ENCODE measurements around the gene SLIT2.

SLIT2 gene

GRCh38 chr4:20251031-20251795 is 492 bp upstream of the SLIT2 start:
- no CpG with 5 or more reads among the region's 35 CpGs for WGBS (ENCODE audit: extremely low coverage, insufficient coverage, insufficient read length)
- Histone ChIP-seq H3K27ac (ENCODE audit: low read depth, low read length) (no peak overlapping the region), H3K27me3 (ENCODE audit: insufficient read depth, low read length) (peaks cover 26% of the 10 kb centered on the region), H4K8ac (ENCODE audit: low read depth, low read length) (no peak overlapping the region), H3K23ac (ENCODE audit: low read length) (no peak overlapping the region), H3K4ac (ENCODE audit: low read depth, low read length) (no peak overlapping the region), H3K9ac (ENCODE audit: low read length) (peak overlapping the region; percentile 82), H2AFZ (ENCODE audit: insufficient read depth, low read length, poor library complexity) (peak overlapping the region; percentile 61), H3K4me2 (ENCODE audit: low read length) (peak overlapping the region; percentile 87), H3K4me3 (ENCODE audit: low read depth, low read length) (peak overlapping the region; percentile 84), H3K36me3 (ENCODE audit: control insufficient read depth in 1 of 2, insufficient read depth in 2 of 2, low read length in 2 of 2) (no peaks in the 10 kb centered on the region), H4K91ac (ENCODE audit: low read depth, low read length) (no peak overlapping the region), H2AK5ac (ENCODE audit: low read length) (no peak overlapping the region), H4K12ac (ENCODE audit: low read depth, low read length) (no peak overlapping the region), H3K9me3 (ENCODE audit: insufficient read depth, low read depth, low read length) (peaks cover 2% of the 10 kb centered on the region), H2BK120ac (ENCODE audit: insufficient read depth, low read length, poor library complexity) (no peak overlapping the region), H3K14ac (ENCODE audit: low read length) (no peak overlapping the region), H2BK12ac (ENCODE audit: low read length) (no peak overlapping the region), H2BK5ac (ENCODE audit: low read depth, low read length, poor library complexity) (no peak overlapping the region), H3K4me1 (ENCODE audit: control insufficient read depth in 1 of 2, insufficient read depth in 2 of 2, low read length in 2 of 2) (peaks cover 23 to 29% of the 10 kb centered on the region in 2 experiments), H3K18ac (ENCODE audit: low read length) (no peak overlapping the region), H3K79me2 (ENCODE audit: control insufficient read depth, insufficient read depth, low read length, poor library complexity) (no peaks in the 10 kb centered on the region), H3K79me1 (ENCODE audit: low read length) (peaks cover 4% of the 10 kb centered on the region)
- no peak for DNase-seq

- Histone ChIP-seq H3K27me3 (ENCODE audit: insufficient read depth, low read length) (peaks cover 26% of the 10 kb centered on the region), H2BK5ac (ENCODE audit: low read depth, low read length, poor library complexity) (no peak overlapping the region), H3K79me1 (ENCODE audit: low read length) (peaks cover 4% of the 10 kb centered on the region)
Observed at GRCh38 chr4:20252656-20253282, 1.1 kb downstream of the SLIT2 start.

GRCh38 chr4:20253283-20253734 is 1.6 kb downstream of the SLIT2 start:
- H3K79me2 ChIP-seq (ENCODE audit: control insufficient read depth, insufficient read depth, low read length, poor library complexity): no peaks in the 10 kb centered on the region
- H2BK120ac ChIP-seq (ENCODE audit: insufficient read depth, low read length, poor library complexity): no peak overlapping the region
- H3K14ac ChIP-seq (ENCODE audit: low read length): no peak overlapping the region
- H3K27ac ChIP-seq (ENCODE audit: low read depth, low read length): no peak overlapping the region
- H3K23ac ChIP-seq (ENCODE audit: low read length): no peak overlapping the region
- no peak overlapping the region for H3K18ac ChIP-seq (ENCODE audit: low read length)
- DNase-seq: no peak
- no peak overlapping the region for H3K4ac ChIP-seq (ENCODE audit: low read depth, low read length)
- H2BK12ac ChIP-seq (ENCODE audit: low read length): no peak overlapping the region
- peak overlapping the region; percentile 98 for H3K4me2 ChIP-seq (ENCODE audit: low read length)
- no peak overlapping the region for H4K91ac ChIP-seq (ENCODE audit: low read depth, low read length)
- H3K4me1 ChIP-seq (ENCODE audit: control insufficient read depth in 1 of 2, insufficient read depth in 2 of 2, low read length in 2 of 2): peaks cover 23 to 29% of the 10 kb centered on the region in 2 experiments
- H3K9ac ChIP-seq (ENCODE audit: low read length): no peak overlapping the region
- H2AK5ac ChIP-seq (ENCODE audit: low read length): no peak overlapping the region
- peaks cover 2% of the 10 kb centered on the region for H3K9me3 ChIP-seq (ENCODE audit: insufficient read depth, low read depth, low read length)
- peaks cover 26% of the 10 kb centered on the region for H3K27me3 ChIP-seq (ENCODE audit: insufficient read depth, low read length)
- no peak overlapping the region for H2BK5ac ChIP-seq (ENCODE audit: low read depth, low read length, poor library complexity)
- no peak overlapping the region for H4K12ac ChIP-seq (ENCODE audit: low read depth, low read length)
- WGBS (ENCODE audit: extremely low coverage, insufficient coverage, insufficient read length): no CpG with 5 or more reads among the region's 21 CpGs
- H3K79me1 ChIP-seq (ENCODE audit: low read length): peaks cover 4% of the 10 kb centered on the region
- peak overlapping the region; percentile 76 for H3K4me3 ChIP-seq (ENCODE audit: low read depth, low read length)
- no peak overlapping the region for H2AFZ ChIP-seq (ENCODE audit: insufficient read depth, low read length, poor library complexity)
- H3K36me3 ChIP-seq (ENCODE audit: control insufficient read depth in 1 of 2, insufficient read depth in 2 of 2, low read length in 2 of 2): no peaks in the 10 kb centered on the region
- no peak overlapping the region for H4K8ac ChIP-seq (ENCODE audit: low read depth, low read length)

More at GRCh38 chr4:20252656-20253282, 1.1 kb downstream of the SLIT2 start:
- Histone ChIP-seq H3K4ac (ENCODE audit: low read depth, low read length) (no peak overlapping the region), H3K4me3 (ENCODE audit: low read depth, low read length) (peak overlapping the region; percentile 76), H3K18ac (ENCODE audit: low read length) (no peak overlapping the region), H2AK5ac (ENCODE audit: low read length) (no peak overlapping the region), H2AFZ (ENCODE audit: insufficient read depth, low read length, poor library complexity) (no peak overlapping the region), H3K79me2 (ENCODE audit: control insufficient read depth, insufficient read depth, low read length, poor library complexity) (no peaks in the 10 kb centered on the region), H4K91ac (ENCODE audit: low read depth, low read length) (no peak overlapping the region), H2BK120ac (ENCODE audit: insufficient read depth, low read length, poor library complexity) (no peak overlapping the region), H3K9ac (ENCODE audit: low read length) (no peak overlapping the region), H4K8ac (ENCODE audit: low read depth, low read length) (no peak overlapping the region), H3K27ac (ENCODE audit: low read depth, low read length) (no peak overlapping the region), H4K12ac (ENCODE audit: low read depth, low read length) (no peak overlapping the region), H3K4me2 (ENCODE audit: low read length) (peak overlapping the region; percentile 98), H3K4me1 (ENCODE audit: control insufficient read depth in 1 of 2, insufficient read depth in 2 of 2, low read length in 2 of 2) (peaks cover 23 to 29% of the 10 kb centered on the region in 2 experiments), H3K36me3 (ENCODE audit: control insufficient read depth in 1 of 2, insufficient read depth in 2 of 2, low read length in 2 of 2) (no peaks in the 10 kb centered on the region), H3K9me3 (ENCODE audit: insufficient read depth, low read depth, low read length) (peaks cover 2% of the 10 kb centered on the region), H3K14ac (ENCODE audit: low read length) (no peak overlapping the region), H2BK12ac (ENCODE audit: low read length) (no peak overlapping the region), H3K23ac (ENCODE audit: low read length) (no peak overlapping the region)
- no peak for DNase-seq
- WGBS (ENCODE audit: extremely low coverage, insufficient coverage, insufficient read length): no CpG with 5 or more reads among the region's 55 CpGs

GRCh38 chr4:20253735-20254409 is 2.2 kb downstream of the SLIT2 start:
- no peak overlapping the region for H2AK5ac ChIP-seq (ENCODE audit: low read length)
- no peak overlapping the region for H3K18ac ChIP-seq (ENCODE audit: low read length)
- peaks cover 2% of the 10 kb centered on the region for H3K9me3 ChIP-seq (ENCODE audit: insufficient read depth, low read depth, low read length)
- no peak overlapping the region for H2BK5ac ChIP-seq (ENCODE audit: low read depth, low read length, poor library complexity)
- H2BK12ac ChIP-seq (ENCODE audit: low read length): no peak overlapping the region
- H3K23ac ChIP-seq (ENCODE audit: low read length): no peak overlapping the region
- H2BK120ac ChIP-seq (ENCODE audit: insufficient read depth, low read length, poor library complexity): no peak overlapping the region
- H3K9ac ChIP-seq (ENCODE audit: low read length): no peak overlapping the region
- H4K12ac ChIP-seq (ENCODE audit: low read depth, low read length): no peak overlapping the region
- H3K27ac ChIP-seq (ENCODE audit: low read depth, low read length): no peak overlapping the region
- no peaks in the 10 kb centered on the region for H3K36me3 ChIP-seq (ENCODE audit: control insufficient read depth in 1 of 2, insufficient read depth in 2 of 2, low read length in 2 of 2)
- H4K8ac ChIP-seq (ENCODE audit: low read depth, low read length): no peak overlapping the region
- WGBS (ENCODE audit: extremely low coverage, insufficient coverage, insufficient read length): no CpG with 5 or more reads among the region's 43 CpGs
- no peak for DNase-seq
- peaks cover 4% of the 10 kb centered on the region for H3K79me1 ChIP-seq (ENCODE audit: low read length)
- H3K4ac ChIP-seq (ENCODE audit: low read depth, low read length): no peak overlapping the region
- H3K79me2 ChIP-seq (ENCODE audit: control insufficient read depth, insufficient read depth, low read length, poor library complexity): no peaks in the 10 kb centered on the region
- H3K27me3 ChIP-seq (ENCODE audit: insufficient read depth, low read length): peaks cover 26% of the 10 kb centered on the region
- H3K4me2 ChIP-seq (ENCODE audit: low read length): peak overlapping the region; percentile 98
- peaks cover 23 to 29% of the 10 kb centered on the region in 2 experiments for H3K4me1 ChIP-seq (ENCODE audit: control insufficient read depth in 1 of 2, insufficient read depth in 2 of 2, low read length in 2 of 2)
- no peak overlapping the region for H3K14ac ChIP-seq (ENCODE audit: low read length)
- no peak overlapping the region for H4K91ac ChIP-seq (ENCODE audit: low read depth, low read length)
- H2AFZ ChIP-seq (ENCODE audit: insufficient read depth, low read length, poor library complexity): no peak overlapping the region
- H3K4me3 ChIP-seq (ENCODE audit: low read depth, low read length): peak overlapping the region; percentile 76

Data from trophoblast cell (in vitro differentiated cells and primary cell).